Measurements from ENCODE around the gene POLR2J2.
"Not testable (repeated sequence)": the region's sequence is repeated elsewhere in the genome, so short reads cannot be mapped to it uniquely, and the experiment has no call there.

Gene POLR2J2

DNA sequence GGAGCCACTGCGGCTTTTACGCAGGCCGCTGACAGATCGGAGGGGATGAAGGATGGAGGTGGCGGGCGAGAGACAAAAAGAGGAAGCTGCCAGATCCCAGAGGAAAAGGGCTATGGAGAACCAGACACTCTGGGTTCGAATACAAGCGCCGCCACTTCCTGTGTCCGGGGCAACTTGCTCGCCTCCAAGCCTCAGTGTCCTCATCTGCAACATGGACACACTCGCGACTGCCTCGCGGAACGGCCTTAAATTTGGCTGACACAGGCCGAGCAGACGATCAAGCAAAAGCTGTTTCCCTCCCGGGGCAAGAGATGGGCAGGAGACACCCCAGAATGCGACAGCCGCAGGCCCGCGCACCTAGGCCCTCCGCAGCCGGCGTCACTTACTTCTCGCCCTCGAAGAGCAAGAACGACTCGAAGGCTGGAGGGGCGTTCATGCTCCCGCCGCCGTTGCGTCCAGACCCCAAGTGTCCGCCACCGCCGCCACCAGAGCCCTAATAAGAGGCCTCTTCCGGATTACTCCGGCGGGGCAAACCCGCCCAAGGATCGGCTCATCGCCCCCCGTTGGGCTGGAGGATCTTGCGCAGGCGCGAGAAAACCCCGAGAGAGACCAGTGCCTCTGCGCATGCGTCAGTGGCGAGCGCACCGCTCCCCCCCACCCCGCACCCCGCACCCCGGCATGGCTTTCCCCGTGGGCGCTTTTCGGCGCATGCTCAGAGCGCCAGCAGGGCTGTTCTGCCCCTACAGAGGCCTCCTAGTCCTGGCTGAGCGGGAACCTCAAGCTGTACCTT lies at the start of gene POLR2J2:
TSS of gene POLR2J2 (minus strand) at position 498 of the 790 bp plus-strand sequence. CDS start at position 436, 62 bp downstream.
- DNase-seq: not testable (repeated sequence)

DNA sequence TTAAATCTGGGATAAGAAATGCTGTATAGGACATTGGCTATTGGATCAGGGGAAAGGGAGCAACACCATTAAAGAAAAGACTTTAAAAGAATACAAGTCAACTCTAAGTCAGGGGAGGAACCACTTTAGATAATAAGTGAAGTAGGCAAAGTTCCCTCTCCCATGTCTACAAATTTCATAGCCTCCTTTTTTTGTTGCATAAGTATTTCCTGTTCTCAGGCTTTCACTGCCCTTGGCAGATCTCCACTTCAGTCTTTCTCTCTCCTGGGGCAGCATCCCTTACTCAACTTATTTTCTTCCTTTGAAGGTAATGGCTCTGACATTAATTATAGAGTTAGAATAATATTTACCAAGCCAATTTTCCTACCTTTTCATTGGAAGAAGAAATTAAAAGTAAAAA lies 47.0 kb upstream of the POLR2J2 start:
- DNase-seq: not testable (repeated sequence)

GRCh38 chr7:102715718-102716117 lies 44.3 kb upstream of the POLR2J2 start:
- not testable (repeated sequence) for DNase-seq

DNA sequence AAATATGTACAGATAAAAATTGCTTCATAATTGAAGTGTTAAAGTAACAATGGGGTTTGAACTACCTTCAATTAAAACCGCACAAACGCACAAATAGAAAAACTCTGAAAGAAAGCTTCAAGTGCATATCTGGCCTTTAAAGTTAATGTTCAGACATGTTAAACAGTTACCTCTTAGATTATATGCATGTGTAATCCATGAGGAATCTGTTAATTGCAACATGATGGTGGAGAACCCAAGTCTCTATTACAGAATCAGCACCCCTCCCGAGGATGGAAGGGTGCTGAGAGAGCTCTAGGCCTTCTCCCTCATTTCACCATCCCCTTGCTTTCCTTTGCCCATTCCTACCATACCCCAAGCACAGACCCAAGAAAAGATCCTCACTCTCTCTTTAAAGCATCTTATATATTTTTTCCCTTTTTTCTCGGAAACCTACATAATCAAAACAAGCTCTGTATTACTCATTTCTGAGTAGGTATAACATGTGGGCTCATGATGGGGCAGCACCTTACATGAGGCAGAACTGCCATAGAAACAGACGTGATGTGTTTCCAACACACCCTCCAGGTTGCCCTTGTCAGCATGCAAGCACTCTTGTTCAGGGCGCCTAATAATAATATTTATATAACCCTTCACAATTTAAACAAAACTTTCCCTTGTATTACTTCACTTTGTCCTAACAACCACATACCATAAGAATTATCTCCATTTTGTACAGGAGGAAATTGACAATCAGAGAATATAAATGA lies 43.5 kb upstream of the POLR2J2 start:
- DNase-seq: not testable (repeated sequence)

- DNase-seq: not testable (repeated sequence)
Observed at GRCh38 chr7:102713691-102714080, 42.2 kb upstream of the POLR2J2 start.

GRCh38 chr7:102713011-102713690 lies 41.7 kb upstream of the POLR2J2 start:
- peak in 1 of 2 experiments; percentile 0 for DNase-seq

DNA sequence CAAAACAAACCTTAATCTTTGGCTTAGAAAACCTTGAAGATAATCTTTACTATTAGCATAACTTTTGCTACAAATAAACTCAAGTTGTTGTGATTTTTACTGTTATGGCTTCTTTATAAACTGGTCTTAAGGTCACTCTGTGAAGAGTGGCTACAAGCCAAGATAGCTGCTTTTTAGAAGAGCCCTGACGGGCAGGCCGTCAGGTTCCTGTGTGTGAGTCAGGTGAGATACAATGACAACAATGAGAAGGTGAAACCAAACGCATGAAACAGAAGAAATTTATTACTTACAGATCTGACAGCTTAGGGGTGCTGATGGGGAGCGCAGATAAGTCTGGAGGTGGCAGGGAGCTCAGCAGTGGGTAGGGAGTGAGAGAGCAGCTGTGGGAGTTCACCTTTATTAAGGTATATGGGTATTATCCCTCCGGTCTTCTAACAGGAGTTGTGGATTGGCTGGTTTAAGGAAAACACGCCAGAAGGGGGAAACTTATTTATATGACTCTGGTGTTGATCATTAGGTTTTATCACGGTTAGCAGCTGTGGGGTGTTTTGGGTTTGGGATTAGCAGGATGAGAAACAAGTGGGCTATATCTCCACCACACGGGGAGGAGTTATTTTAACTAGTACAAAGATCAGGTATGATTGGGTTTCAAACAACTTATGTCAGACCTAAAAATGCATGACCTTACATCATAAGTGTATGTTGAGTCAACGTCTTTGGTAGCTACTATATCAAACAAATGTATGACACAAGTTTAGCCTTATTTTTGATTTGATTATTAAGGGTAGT lies 27.7 kb upstream of the POLR2J2 start:
- not testable (repeated sequence) for DNase-seq

GRCh38 chr7:102697642-102698512 lies 26.4 kb upstream of the POLR2J2 start:
- DNase-seq: not testable (repeated sequence)

DNA sequence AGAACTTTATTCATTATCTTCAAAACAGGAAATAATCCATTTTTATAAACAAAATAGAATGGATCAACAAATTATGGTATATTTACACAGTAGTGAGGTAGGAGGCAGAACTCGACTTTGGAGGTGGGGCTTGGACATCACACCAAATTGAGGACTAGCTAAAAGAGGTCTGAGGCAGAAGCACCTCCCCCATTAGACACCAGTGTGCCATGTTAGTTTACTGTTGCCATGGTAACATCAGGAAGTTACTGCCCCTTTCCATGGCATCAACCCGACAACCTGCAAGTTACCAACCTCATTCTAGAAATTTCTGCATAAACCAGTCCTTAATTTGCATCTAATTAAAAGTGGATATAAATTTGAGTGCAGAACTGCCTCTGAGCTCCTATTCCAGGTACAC lies 24.5 kb upstream of the POLR2J2 start:
- not testable (repeated sequence) for DNase-seq

DNA sequence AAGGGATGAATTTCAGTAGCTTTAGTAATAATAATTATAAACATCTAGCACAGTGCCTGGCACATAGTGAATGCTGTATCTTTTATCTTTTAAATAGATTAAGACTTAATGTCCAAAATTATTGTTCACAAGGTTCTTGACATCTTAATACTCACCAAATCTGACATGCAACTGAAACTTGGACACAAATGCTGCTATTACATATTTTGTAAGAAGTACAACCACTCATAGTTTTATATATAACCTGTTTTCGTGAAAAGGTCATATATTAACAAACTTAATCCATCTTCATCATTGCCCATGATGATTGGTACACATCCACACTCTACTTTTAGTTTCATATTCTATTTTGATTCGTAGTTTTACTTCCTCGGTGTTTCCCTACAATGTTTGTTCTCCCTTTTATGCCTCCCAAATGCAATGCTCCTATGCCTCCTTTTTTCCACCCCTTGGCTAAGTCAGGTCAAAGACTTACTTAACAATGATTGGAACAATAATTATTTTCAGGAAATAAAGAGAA lies 23.6 kb upstream of the POLR2J2 start:
- not testable (repeated sequence) for DNase-seq

DNA sequence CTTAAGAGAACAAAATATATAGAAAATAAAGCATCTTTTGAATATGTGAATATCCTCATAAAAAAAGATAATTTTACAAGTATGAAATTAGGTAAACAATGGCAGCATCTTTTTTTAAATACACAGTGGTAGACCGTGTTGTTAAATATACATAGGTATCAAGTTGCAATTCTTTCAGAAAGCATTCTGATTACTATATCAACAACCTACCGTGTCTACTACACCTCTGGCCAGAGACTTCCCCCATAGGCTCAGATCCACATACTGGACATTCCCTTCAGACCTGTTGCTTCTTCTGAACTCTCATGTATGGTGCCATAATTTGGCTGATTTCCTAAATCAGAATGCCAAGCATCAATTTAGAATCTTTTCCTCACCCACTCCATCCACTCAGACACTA lies 22.5 kb upstream of the POLR2J2 start:
- not testable (repeated sequence) for DNase-seq

DNA sequence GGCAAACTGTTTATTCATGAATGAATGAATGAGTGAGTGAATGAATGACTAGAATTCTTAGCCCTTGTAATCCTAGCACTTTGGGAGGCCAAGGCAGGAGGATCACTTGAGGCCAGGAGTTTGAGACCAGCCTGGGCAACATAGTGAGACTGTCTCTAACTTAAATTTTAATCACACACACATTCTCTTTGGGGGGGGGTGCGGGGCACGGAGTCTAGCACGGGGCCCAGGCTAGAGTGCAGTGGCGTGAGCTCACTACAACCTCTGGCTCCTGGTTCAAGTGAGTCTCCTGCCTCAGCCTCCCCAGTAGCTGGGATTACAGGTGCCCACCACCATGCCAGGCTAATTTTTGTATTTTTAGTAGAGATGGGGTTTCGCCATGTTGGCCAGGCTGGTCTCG lies 19.1 kb upstream of the POLR2J2 start:
- DNase-seq: not testable (repeated sequence)

GRCh38 chr7:102689436-102690282 lies 18.2 kb upstream of the POLR2J2 start:
- DNase-seq: not testable (repeated sequence)

DNA sequence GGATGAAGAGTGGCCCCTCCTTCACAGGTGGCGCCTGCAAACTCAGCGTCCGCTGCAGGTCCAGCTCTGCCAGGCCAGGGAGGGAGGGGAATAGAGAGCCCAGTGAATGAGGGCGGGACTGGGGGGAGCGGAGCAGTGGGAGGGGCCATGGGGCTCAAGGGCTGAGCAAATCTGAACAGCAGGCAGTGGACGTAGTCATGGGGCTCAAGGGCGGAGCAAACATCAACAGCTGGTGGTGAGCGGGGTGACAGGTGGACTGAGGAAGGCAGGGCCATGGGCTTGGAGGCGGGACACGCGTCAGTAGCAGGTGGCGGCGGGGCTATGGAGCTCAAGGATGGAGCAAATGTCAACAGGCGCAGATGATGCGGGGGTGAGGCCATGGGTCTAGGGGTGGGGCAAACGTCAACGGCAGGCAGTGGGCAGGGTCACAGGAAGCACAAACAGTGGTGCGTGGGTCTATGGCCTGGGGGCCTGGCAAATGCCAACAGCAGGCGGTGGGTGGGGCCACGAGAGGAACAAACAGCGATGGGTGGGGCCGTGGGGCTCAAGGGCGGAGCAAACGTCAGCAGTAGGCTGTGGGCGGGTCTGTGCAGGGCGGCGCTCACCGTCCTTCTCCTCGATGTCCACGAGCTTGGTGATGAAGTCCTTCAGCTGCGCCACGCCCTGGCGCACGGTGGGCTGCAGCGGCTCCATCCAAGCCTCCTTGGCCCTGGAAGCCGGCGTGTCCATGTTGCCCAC lies 17.0 kb upstream of the POLR2J2 start:
- DNase-seq: not testable (repeated sequence)

- DNase-seq: not testable (repeated sequence)
Observed at GRCh38 chr7:102682560-102682959, 11.1 kb upstream of the POLR2J2 start.

GRCh38 chr7:102680780-102681179 lies 9.3 kb upstream of the POLR2J2 start:
- DNase-seq: not testable (repeated sequence)

- DNase-seq: not testable (repeated sequence)
Observed at GRCh38 chr7:102675545-102675944, 4.1 kb upstream of the POLR2J2 start.

- DNase-seq: not testable (repeated sequence)
Observed at GRCh38 chr7:102673447-102674067, 2.1 kb upstream of the POLR2J2 start.

- not testable (repeated sequence) for DNase-seq
Observed at GRCh38 chr7:102671956-102672307, 469 bp upstream of the POLR2J2 start.

Data from activated CD4-positive, alpha-beta T cell treated with anti-CD3 and anti-CD28 coated beads, Interleukin-2, amount 50 U/mL, for 4 hours (primary cell).